ENCODE results near the gene CEP72.

Gene CEP72

DNA sequence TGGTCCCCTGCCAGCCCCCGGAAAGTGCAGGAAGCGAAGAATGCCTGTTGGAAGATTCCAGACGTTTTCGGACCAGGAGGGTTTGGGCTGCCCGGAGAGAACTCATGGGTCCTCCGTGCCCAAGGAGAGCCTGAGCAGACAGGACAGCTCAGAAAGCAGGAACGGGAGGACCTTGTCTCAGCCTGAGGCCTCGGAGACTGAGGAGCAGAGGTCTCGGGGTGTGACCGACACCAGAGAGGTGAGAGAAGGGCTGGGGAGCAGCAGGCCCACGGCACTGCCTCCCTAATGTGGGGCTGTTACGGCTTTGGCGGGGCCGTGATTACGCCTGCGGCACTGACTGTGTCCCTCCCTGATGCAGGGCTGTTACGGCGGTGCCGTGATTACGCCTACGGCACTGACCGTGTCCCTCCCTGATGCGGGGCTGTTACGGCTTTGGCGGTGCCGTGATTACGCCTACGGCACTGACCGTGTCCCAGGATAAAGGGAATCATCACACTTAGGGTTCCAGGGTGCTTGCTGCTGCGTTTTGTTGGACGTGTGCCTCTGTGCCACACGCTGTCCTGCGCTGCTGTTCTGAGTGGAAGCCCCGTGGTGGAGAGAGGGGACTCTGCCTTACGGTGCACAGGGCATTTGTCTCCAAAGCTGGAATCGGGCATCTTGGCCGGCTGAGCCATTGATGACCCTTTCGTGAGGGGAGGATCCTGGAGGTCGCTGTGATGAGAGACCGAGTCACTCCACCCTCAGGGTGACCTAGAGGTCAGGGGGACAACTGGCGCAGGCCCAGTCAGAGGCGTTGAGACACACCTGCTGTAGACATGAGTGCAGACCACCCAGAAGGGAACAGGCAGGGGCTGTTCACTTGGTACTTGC is 25.7 kb downstream of the CEP72 start:
- TF ChIP-seq EZH2phosphoT487 (IDR thresholded peaks at IDR 0.05; ENCODE audit: low read depth): no peak
- TF ChIP-seq, protein P1, sequence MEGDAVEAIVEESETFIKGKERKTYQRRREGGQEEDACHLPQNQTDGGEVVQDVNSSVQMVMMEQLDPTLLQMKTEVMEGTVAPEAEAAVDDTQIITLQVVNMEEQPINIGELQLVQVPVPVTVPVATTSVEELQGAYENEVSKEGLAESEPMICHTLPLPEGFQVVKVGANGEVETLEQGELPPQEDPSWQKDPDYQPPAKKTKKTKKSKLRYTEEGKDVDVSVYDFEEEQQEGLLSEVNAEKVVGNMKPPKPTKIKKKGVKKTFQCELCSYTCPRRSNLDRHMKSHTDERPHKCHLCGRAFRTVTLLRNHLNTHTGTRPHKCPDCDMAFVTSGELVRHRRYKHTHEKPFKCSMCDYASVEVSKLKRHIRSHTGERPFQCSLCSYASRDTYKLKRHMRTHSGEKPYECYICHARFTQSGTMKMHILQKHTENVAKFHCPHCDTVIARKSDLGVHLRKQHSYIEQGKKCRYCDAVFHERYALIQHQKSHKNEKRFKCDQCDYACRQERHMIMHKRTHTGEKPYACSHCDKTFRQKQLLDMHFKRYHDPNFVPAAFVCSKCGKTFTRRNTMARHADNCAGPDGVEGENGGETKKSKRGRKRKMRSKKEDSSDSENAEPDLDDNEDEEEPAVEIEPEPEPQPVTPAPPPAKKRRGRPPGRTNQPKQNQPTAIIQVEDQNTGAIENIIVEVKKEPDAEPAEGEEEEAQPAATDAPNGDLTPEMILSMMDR (IDR thresholded peaks at IDR 0.05; ENCODE audit: low read depth, low read length): no peak
- no peak overlapping the region for H3K4me3 ChIP-seq (ENCODE audit: low read length)
- peaks cover 3% of the 10 kb centered on the region; the same call in 1 of the 2 replicates for H4K20me1 ChIP-seq (ENCODE audit: insufficient read depth, low read length)
- H3K9me3 ChIP-seq (ENCODE audit: insufficient read depth, low read length): no peaks in the 10 kb centered on the region
- H2AFZ ChIP-seq (ENCODE audit: low read depth, low read length): no peak overlapping the region
- H3K4me1 ChIP-seq (ENCODE audit: low read length): no peaks in the 10 kb centered on the region
- H3K27ac ChIP-seq (ENCODE audit: low read length): no peak overlapping the region
- peaks cover 12% of the 10 kb centered on the region for H3K36me3 ChIP-seq (replicated peaks; ENCODE audit: low read depth, low read length)
- no peak overlapping the region for H3K9ac ChIP-seq (ENCODE audit: low read length)
- H3K4me2 ChIP-seq (ENCODE audit: low read length): no peak overlapping the region
- H3K27me3 ChIP-seq (ENCODE audit: low read depth, low read length): no peaks in the 10 kb centered on the region
- no peaks in the 10 kb centered on the region for H3K79me2 ChIP-seq (ENCODE audit: low read length)

DNA sequence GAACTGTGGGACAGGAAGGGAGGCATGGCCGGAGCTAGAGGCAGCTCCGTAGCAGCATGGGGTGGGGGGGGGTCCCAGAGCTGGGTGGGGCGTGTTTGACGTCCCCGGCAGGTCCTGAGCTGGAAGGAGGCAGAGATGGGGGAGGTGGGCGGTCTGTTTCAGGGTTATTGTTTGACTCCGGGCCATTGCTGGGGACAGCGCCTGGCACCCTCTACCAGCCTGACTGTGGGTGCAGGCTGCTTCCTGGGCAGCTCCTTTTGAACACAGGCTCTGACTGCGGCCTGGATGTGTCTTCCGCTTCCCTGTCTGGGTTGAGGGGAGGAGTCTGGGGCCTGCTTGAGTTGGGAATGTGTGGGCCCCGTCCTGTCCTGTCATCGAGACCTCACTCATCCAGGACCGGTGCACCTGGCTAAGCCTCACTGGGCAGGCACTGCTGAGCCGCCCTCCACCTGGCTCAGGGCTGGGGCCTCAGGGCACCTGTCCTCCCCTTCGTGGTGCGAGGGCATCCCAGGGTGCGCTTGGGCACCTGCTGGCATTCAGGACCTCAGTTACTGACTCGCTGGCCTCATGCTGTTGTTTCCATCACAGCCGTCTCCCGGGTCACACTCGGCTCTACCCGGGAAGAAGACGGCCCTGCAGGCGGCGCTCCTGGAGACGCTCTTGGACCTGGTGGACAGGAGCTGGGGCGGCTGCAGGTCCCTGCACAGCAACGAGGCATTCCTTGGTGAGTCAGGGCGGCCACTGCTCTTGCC is 26.5 kb downstream of the CEP72 start:
- H3K4me1 ChIP-seq (ENCODE audit: low read length): peaks cover 8% of the 10 kb centered on the region
- H4K20me1 ChIP-seq (ENCODE audit: insufficient read depth, low read length): peaks cover 11% of the 10 kb centered on the region
- no peak overlapping the region for H2AFZ ChIP-seq (ENCODE audit: low read depth, low read length)
- H3K4me3 ChIP-seq (ENCODE audit: low read length): no peak overlapping the region
- TF ChIP-seq, protein P1 (IDR thresholded peaks at IDR 0.05; ENCODE audit: low read depth, low read length): no peak
- no peak for TF ChIP-seq EZH2phosphoT487 (IDR thresholded peaks at IDR 0.05; ENCODE audit: low read depth)
- H3K9ac ChIP-seq (ENCODE audit: low read length): no peak overlapping the region
- H3K27ac ChIP-seq (ENCODE audit: low read length): no peak overlapping the region
- no peaks in the 10 kb centered on the region for H3K9me3 ChIP-seq (ENCODE audit: insufficient read depth, low read length)
- H3K27me3 ChIP-seq (ENCODE audit: low read depth, low read length): no peaks in the 10 kb centered on the region
- H3K4me2 ChIP-seq (ENCODE audit: low read length): no peak overlapping the region
- H3K79me2 ChIP-seq (ENCODE audit: low read length): no peaks in the 10 kb centered on the region
- peaks cover 12% of the 10 kb centered on the region for H3K36me3 ChIP-seq (replicated peaks; ENCODE audit: low read depth, low read length)

- Histone ChIP-seq H4K20me1 (ENCODE audit: insufficient read depth, low read length) (peaks cover 13% of the 10 kb centered on the region), H3K4me2 (ENCODE audit: low read length) (no peak overlapping the region), H3K4me1 (ENCODE audit: low read length) (peaks cover 13% of the 10 kb centered on the region), H3K36me3 (replicated peaks; ENCODE audit: low read depth, low read length) (peaks cover 12% of the 10 kb centered on the region), H3K79me2 (ENCODE audit: low read length) (no peaks in the 10 kb centered on the region), H3K27ac (ENCODE audit: low read length) (no peak overlapping the region), H3K9me3 (ENCODE audit: insufficient read depth, low read length) (no peaks in the 10 kb centered on the region), H3K9ac (ENCODE audit: low read length) (no peak overlapping the region), H3K4me3 (ENCODE audit: low read length) (no peak overlapping the region), H2AFZ (ENCODE audit: low read depth, low read length) (no peak overlapping the region), H3K27me3 (ENCODE audit: low read depth, low read length) (no peaks in the 10 kb centered on the region)
- TF ChIP-seq, protein P1 (IDR thresholded peaks at IDR 0.05; ENCODE audit: low read depth, low read length): no peak
- no peak for TF ChIP-seq EZH2phosphoT487 (IDR thresholded peaks at IDR 0.05; ENCODE audit: low read depth)
These were observed 27.1 kb downstream of the CEP72 start for GRCh38 chr5:639253-639530.

- no peak overlapping the region for H3K27ac ChIP-seq (ENCODE audit: low read length)
These were observed 27.6 kb downstream of the CEP72 start for GRCh38 chr5:639584-640213.

More at GRCh38 chr5:639584-640213, 27.6 kb downstream of the CEP72 start:
- H3K36me3 ChIP-seq (replicated peaks; ENCODE audit: low read depth, low read length): peaks cover 14% of the 10 kb centered on the region
- H3K27me3 ChIP-seq (ENCODE audit: low read depth, low read length): no peaks in the 10 kb centered on the region
- no peak overlapping the region for H3K4me2 ChIP-seq (ENCODE audit: low read length)
- H4K20me1 ChIP-seq (ENCODE audit: insufficient read depth, low read length): peaks cover 13% of the 10 kb centered on the region
- H3K9me3 ChIP-seq (ENCODE audit: insufficient read depth, low read length): no peaks in the 10 kb centered on the region
- peaks cover 18% of the 10 kb centered on the region for H3K4me1 ChIP-seq (ENCODE audit: low read length)
- H3K79me2 ChIP-seq (ENCODE audit: low read length): no peaks in the 10 kb centered on the region
- no peak overlapping the region for H3K4me3 ChIP-seq (ENCODE audit: low read length)
- TF ChIP-seq, protein P1 (IDR thresholded peaks at IDR 0.05; ENCODE audit: low read depth, low read length): no peak
- TF ChIP-seq EZH2phosphoT487 (IDR thresholded peaks at IDR 0.05; ENCODE audit: low read depth): no peak
- H2AFZ ChIP-seq (ENCODE audit: low read depth, low read length): no peak overlapping the region
- no peak overlapping the region for H3K9ac ChIP-seq (ENCODE audit: low read length)

Measured in OCI-LY3 (cell line).